ENCODE data around the gene RING1. TPM values are rescaled to one million over a fixed set of nuclear protein-coding genes. Genes with fewer than 3 reads are reported as not detected.

RING1 gene
- polyA plus RNA-seq, 1 experiment, result 36.6 TPM

DNA sequence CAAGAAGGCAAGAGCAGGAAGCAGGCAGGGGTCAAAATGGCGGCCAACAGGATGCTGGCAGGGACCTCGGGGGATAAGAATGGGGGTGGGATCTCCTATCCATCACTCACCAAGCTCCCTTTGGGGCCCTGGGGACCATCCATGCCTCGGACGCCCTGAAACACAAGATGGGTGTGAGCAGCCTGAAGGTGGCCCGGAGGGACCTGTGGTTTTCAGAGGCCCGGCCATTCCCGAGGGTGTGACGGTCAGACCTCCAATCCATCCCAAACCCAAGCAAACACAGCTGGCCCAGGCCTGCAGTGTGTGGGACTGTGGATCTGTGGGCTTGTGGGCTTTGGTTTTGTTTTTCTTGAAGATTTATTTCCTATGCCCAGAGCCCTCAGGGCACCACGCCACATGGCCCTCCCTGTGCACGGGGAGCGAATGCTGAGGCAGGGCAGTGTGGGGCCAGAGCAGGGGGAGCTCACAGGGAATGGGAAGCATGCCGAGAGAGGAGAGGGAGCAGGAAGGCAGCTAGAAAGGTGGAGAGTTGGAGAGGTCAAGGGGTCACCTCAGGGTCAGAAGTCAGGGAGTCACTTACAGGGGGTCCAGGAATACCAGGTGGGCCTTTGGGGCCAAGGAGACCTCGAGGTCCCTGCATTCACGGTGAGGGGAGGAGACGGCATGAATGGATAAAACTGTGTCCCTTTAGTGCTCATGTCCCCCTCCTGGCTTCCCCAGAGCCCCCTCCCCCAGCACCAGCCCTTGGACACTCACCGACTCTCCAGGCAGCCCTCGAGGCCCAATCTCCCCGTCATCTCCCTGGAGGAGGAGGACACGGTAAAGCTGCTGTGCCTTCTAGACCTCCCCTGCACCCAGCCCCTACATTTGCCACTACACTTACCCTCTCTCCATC lies 30.5 kb upstream of the RING1 start:
- DNase-seq (ENCODE audit: low read depth), result no peak
- ChIA-PET CTCF (interaction anchor here (1.6 kb wide), 1 partner anchor 20 kb away, joined by 5 read pairs; no protein-coding TSS in a partner anchor), POLR2A (no interaction called here)
- H3K36me3 ChIP-seq (ENCODE audit: control insufficient read depth, insufficient read depth, low read length), result no peaks in the 10 kb centered on the region
- peaks cover 3% of the 10 kb centered on the region for H3K27me3 ChIP-seq (ENCODE audit: control insufficient read depth, insufficient read depth, low read length)
- TF ChIP-seq CTCF (IDR thresholded peaks at IDR 0.05; ENCODE audit: insufficient read depth, low read depth, low read length), result no peak
- no peak overlapping the region for H3K4me3 ChIP-seq (ENCODE audit: low read depth, low read length)

DNA sequence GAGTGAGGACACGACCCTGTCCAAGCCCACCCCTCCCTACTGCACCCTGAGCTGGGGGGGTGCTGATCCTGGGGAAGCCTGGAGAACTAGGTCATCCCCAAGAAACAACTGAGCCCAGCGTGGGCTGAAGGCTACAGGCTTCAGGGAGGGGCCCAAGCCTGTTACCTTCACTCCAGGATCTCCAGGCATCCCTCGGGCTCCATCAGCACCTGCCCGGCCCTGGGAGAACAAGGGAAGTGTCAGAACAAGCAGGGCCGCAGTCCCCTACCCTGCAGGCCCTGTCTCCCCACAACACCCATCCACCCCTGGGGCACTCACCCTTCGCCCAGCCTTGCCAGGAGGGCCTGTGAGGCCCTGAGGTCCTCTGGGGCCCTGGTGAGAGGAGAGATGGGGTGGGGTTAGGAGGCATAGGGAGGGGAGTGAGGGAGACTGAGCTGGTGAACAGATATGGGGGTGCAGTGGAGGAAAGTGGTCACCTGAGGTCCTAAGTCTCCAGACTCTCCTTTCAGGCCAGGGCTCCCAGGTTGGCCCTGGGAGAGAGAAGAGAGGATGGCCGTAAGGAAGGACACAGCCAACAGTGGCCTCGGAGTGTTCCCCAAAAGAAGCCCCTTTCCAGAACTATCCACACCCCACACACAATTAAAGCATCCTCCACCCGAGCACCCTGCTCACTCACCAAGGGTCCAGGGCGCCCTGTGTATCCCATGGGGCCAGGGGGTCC lies 29.4 kb upstream of the RING1 start:
- CTCF ChIA-PET, result interaction anchor here (2.1 kb wide), 1 partner anchor 19 kb away, joined by 5 read pairs; no protein-coding TSS in a partner anchor
- Histone ChIP-seq H3K4me3 (ENCODE audit: low read depth, low read length) (no peak overlapping the region), H3K27me3 (ENCODE audit: control insufficient read depth, insufficient read depth, low read length) (peaks cover 3% of the 10 kb centered on the region), H3K36me3 (ENCODE audit: control insufficient read depth, insufficient read depth, low read length) (no peaks in the 10 kb centered on the region)
- POLR2A ChIA-PET, result no interaction called here
- TF ChIP-seq CTCF (IDR thresholded peaks at IDR 0.05; ENCODE audit: insufficient read depth, low read depth, low read length), result no peak
- no peak for DNase-seq (ENCODE audit: low read depth)

DNA sequence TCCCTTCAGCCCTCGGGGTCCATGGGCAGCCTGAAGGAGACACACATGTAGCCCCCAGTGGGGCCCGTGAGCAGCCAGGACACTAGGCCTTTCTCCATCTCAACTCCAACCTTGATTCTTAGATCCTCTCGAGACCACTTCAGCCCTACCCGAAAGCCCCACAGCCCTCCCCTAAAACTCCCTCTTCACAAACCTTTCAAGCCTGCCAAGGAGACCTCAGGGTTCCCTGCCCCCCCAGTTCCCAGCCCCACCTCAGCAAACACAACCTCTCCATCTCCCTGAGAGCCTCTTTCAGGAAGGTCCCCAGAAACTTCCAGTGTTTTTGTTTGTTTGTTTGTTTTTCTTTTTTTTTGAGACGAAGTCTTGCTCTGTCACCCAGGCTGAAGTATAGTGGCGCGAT lies 27.2 kb upstream of the RING1 start:
- TF ChIP-seq CTCF (IDR thresholded peaks at IDR 0.05; ENCODE audit: insufficient read depth, low read depth, low read length), result no peak
- CTCF ChIA-PET, result interaction anchor here (1.7 kb wide), 1 partner anchor 19 kb away, joined by 7 read pairs; no protein-coding TSS in a partner anchor
- DNase-seq (ENCODE audit: low read depth), result no peak
- no peak overlapping the region for H3K4me3 ChIP-seq (ENCODE audit: low read depth, low read length)
- POLR2A ChIA-PET, result no interaction called here
- peaks cover 3% of the 10 kb centered on the region; the same call in 1 of the 2 replicates for H3K27me3 ChIP-seq (ENCODE audit: control insufficient read depth, insufficient read depth, low read length)
- H3K36me3 ChIP-seq (ENCODE audit: control insufficient read depth, insufficient read depth, low read length), result no peaks in the 10 kb centered on the region

- H3K36me3 ChIP-seq (ENCODE audit: control insufficient read depth, insufficient read depth, low read length), result no peaks in the 10 kb centered on the region
- H3K27me3 ChIP-seq (ENCODE audit: control insufficient read depth, insufficient read depth, low read length), result peaks cover 3% of the 10 kb centered on the region
- no peak overlapping the region for H3K4me3 ChIP-seq (ENCODE audit: low read depth, low read length)
- POLR2A ChIA-PET, result interaction anchor here (0.6 kb wide), 1 partner anchor 138 kb away, joined by 5 read pairs; no protein-coding TSS in a partner anchor
- TF ChIP-seq CTCF (IDR thresholded peaks at IDR 0.05; ENCODE audit: insufficient read depth, low read depth, low read length), result no peak
- CTCF ChIA-PET, result interaction anchor here (0.6 to 1.4 kb wide), 5 partner anchors 10 to 251 kb away, joined by 3 to 5 read pairs (median 3); no protein-coding TSS in a partner anchor
- no peak for DNase-seq (ENCODE audit: low read depth)
These were observed 25.1 kb upstream of the RING1 start for GRCh38 chr6:33183071-33183683.

Measured in BJ (cell line).